Right atrium auricular region (tissue), 2 donors: ENCODE data around the gene JMJD1C. TPM values are rescaled to one million over a fixed set of nuclear protein-coding genes. Genes with fewer than 3 reads are reported as not detected.
"Not testable (repeated sequence)": the region's sequence is repeated elsewhere in the genome, so short reads cannot be mapped to it uniquely, and the experiment has no call there.

ENCODE experiments used
- DNase-seq: peaks from one replicate; pipeline ENCODE4 v3.0.0-alpha.2; 2019; ENCODE audit warnings: low spot score
- H3K27ac ChIP-seq, 2 donors: fragments of 200-600 bp; sonication (generic); 1 replicate in 1 of 2; 2 replicates in 1 of 2; pipeline ENCODE4 v1.5.1; 2016 to 2019
- H3K27me3 ChIP-seq, 2 donors: fragments of 200-600 bp; sonication (generic); one replicate each; pipeline versions ENCODE4 v1.5.1 to v1.6.0; 2017 to 2019
- H3K36me3 ChIP-seq: fragments of 200-600 bp; sonication (generic); one replicate; pipeline ENCODE4 v1.5.1; 2016
- H3K4me1 ChIP-seq, 2 donors: fragments of 200-600 bp; sonication (generic); one replicate each; pipeline versions ENCODE4 v1.5.1 to v1.6.0; 2017 to 2019
- H3K4me3 ChIP-seq, 2 donors: fragments of 200-600 bp; sonication (generic); 1 replicate in 1 of 2; 2 replicates in 1 of 2; pipeline ENCODE4 v1.5.1; 2017 to 2019; ENCODE audit warnings: mild to moderate bottlenecking in 1 of 2, moderate library complexity in 1 of 2
- H3K9me3 ChIP-seq, 2 donors: fragments of 200-600 bp; sonication (generic); one replicate each; pipeline ENCODE4 v1.5.1; 2019
- CTCF ChIP-seq, 2 donors: fragments of 200-600 bp; sonication (generic); IDR thresholded peaks; one replicate each; pipeline ENCODE4 v1.5.1; 2019; ENCODE audit warnings: antibody characterized with exemption in 2 of 2
- total RNA-seq, 2 donors: library from RNA; depleted of rRNA; stranded (reverse); fragments of >200 nt; gene quantifications; one replicate each; pipeline ENCODE4 v1.1.0, GENCODE V29; 2016

Gene JMJD1C
- total RNA-seq, 2 donors from 2014 or later = 45.5 to 57.6 TPM

GRCh38 chr10:63348245-63348850, 117.4 kb downstream of the JMJD1C start:
- Histone ChIP-seq H3K4me1 (no peaks in the 10 kb centered on the region), H3K27ac (no peak overlapping the region), H3K9me3 (no peaks in the 10 kb centered on the region), H3K27me3 (no peaks in the 10 kb centered on the region), H3K36me3 (no peaks in the 10 kb centered on the region), H3K4me3 (no peak overlapping the region)
- TF ChIP-seq CTCF (IDR thresholded peaks at IDR 0.05) = no peak
- DNase-seq = no peak

DNA sequence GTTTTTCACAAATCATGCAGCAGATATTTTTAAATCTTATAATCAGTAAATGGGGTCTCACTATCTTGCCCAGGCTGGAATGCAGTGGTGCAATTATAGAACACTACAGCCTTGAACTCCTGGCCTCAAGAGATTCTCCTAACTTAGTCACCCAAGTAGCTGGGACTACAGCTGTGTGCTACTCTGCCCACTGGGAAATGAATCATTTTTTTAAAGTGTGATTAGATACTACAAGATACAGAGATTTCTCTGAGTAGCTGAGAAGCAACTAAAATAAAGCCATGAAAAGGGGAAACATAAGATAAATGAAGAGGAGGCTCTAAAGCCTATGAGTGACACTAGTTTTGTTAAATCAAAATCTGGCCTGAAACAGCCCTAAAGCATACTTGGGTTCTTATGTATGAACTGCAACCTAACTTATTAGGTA, 119.7 kb downstream of the JMJD1C start:
- no peaks in the 10 kb centered on the region for H3K27me3 ChIP-seq
- no peak overlapping the region for H3K27ac ChIP-seq
- H3K4me1 ChIP-seq = no peaks in the 10 kb centered on the region
- DNase-seq = no peak
- TF ChIP-seq CTCF (IDR thresholded peaks at IDR 0.05) = no peak
- H3K4me3 ChIP-seq = no peak overlapping the region
- H3K9me3 ChIP-seq = no peaks in the 10 kb centered on the region
- no peaks in the 10 kb centered on the region for H3K36me3 ChIP-seq

- Histone ChIP-seq H3K36me3 (no peaks in the 10 kb centered on the region), H3K27ac (no peak overlapping the region), H3K4me3 (no peak overlapping the region), H3K4me1 (no peaks in the 10 kb centered on the region), H3K27me3 (no peaks in the 10 kb centered on the region), H3K9me3 (no peaks in the 10 kb centered on the region)
- DNase-seq = no peak
- no peak for TF ChIP-seq CTCF (IDR thresholded peaks at IDR 0.05)
Observed at GRCh38 chr10:63344269-63344668, 121.5 kb downstream of the JMJD1C start.

DNA sequence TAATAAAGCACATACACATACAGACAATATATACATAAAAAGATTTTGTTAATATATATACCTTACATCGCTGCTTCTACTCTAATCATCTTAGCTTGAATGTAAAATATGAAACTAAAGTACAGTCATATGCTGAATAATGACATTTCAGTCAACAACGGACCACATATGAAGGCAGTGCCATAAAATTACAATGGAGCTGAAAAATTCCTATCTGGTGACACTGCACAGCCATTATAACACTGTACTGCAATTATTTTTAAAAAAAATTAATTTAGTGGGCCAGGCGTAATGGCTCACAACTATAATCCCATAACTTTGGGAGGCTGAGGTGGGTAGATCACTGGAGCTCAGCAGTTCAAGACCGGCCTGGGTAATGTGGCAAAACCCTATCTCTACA, 122.3 kb downstream of the JMJD1C start:
- Histone ChIP-seq H3K9me3 (no peaks in the 10 kb centered on the region), H3K27me3 (no peaks in the 10 kb centered on the region), H3K4me3 (no peak overlapping the region), H3K4me1 (no peaks in the 10 kb centered on the region), H3K27ac (no peak overlapping the region), H3K36me3 (no peaks in the 10 kb centered on the region)
- DNase-seq = no peak
- no peak for TF ChIP-seq CTCF (IDR thresholded peaks at IDR 0.05)

DNA sequence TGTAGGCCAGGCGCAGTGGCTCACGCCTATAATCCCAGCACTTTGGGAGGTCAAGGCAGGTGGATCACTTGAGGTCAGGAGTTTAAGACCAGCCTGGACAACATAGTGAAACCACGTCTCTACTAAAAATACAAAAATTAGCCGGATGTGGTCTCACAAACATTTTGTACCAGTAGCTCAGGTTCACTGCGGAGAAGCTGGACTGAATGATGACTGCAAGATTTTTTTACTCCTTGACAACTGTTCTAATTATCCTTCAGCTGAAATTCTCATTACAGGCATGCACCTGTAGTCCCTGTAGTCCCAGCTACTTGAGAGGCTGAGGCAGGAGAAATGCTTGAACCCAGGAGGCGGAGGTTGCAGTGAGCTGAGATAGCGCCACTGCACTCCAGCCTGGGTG, 126.1 kb downstream of the JMJD1C start:
- H3K36me3 ChIP-seq, H3K4me3 ChIP-seq, H3K27ac ChIP-seq, H3K4me1 ChIP-seq, H3K27me3 ChIP-seq, H3K9me3 ChIP-seq, DNase-seq: not testable (repeated sequence)

DNA sequence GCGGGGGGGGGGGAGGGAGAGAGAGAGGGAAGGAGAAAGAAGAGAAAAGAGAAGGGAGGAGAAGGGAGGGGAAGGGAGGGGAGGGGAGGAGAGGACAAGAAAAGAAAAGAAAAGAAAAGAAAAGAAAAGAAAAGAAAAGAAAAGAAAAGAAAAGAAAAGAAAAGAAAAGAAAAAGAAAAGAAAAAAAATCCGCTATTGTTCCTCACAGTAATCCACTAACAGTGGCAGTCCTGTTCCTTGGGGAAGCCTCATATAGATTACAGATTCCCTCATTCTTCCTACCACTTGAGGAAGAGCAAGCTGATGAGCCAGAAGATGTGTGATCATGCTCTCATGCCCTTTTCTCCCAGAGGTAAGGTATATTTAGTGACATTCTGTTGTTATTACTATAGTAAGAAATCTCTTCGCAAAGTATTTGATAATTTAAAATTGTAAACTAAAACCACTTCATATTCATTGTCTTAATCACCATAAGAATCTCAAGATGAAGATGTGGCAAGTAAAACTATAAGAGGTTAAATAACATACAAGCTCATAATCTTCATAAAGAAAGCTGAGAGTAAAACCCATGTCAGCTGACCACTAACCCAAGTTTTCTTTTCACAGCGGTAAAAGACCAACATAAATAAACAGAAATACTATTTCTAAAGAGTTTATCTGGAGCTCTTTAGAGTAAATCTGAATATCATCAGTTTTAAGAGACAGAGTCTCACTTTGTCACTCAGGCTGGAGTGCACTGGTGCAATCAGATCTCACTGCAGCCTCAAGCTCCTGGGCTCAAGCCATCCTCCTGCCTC, 128.1 kb downstream of the JMJD1C start:
- H3K9me3 ChIP-seq = no peaks in the 10 kb centered on the region
- H3K27me3 ChIP-seq = no peaks in the 10 kb centered on the region
- no peak for DNase-seq
- TF ChIP-seq CTCF (IDR thresholded peaks at IDR 0.05) = no peak
- H3K36me3 ChIP-seq = no peaks in the 10 kb centered on the region
- no peaks in the 10 kb centered on the region for H3K4me1 ChIP-seq
- no peak overlapping the region for H3K27ac ChIP-seq
- H3K4me3 ChIP-seq = no peak overlapping the region
